HepG2 (cell line): ENCODE results near the gene PTGES. TPM values are rescaled to one million over a fixed set of nuclear protein-coding genes. Genes with fewer than 3 reads are reported as not detected.
A peak's percentile ranks its signal among the peaks of the same experiment; 100 is the strongest.

ENCODE experiments used
- AGO1 ChIP-seq: fragments of 200-400 bp; formaldehyde crosslinking; IDR thresholded peaks from 2 replicates; pipeline ENCODE4 v1.6.1; 2017; ENCODE audit warnings: mild to moderate bottlenecking, low read depth, low read length, moderate library complexity; ENCODE audit not compliant: poor library complexity, severe bottlenecking
- ARNT ChIP-seq: fragments of 450-650 bp; IDR thresholded peaks from 2 replicates; pipeline ENCODE4 v1.6.1; 2017
- FOXK2 ChIP-seq: fragments of 450-650 bp; IDR thresholded peaks from 2 replicates; pipeline ENCODE4 v1.6.1; 2016
- HDAC1 ChIP-seq: sonication (generic); formaldehyde crosslinking; IDR thresholded peaks from 2 replicates; pipeline ENCODE4 v1.5.1; 2020; ENCODE audit warnings: mild to moderate bottlenecking, missing genetic modification reagents
- IKZF5 ChIP-seq: IDR thresholded peaks from 2 replicates; pipeline ENCODE4 v1.6.1; 2018; ENCODE audit warnings: missing genetic modification reagents, mild to moderate bottlenecking, missing compliant biosample characterization
- KLF12 ChIP-seq: sonication (generic); formaldehyde crosslinking; IDR thresholded peaks from 2 replicates; pipeline ENCODE4 v1.4.0; 2020; ENCODE audit warnings: missing genetic modification reagents, borderline replicate concordance
- MIER2 ChIP-seq: IDR thresholded peaks from 2 replicates; pipeline ENCODE4 v1.6.1; 2016; ENCODE audit warnings: missing biosample characterization, missing genetic modification reagents
- PHF21A ChIP-seq: sonication (generic); formaldehyde crosslinking; IDR thresholded peaks from 2 replicates; pipeline ENCODE4 v1.5.0; 2020; ENCODE audit warnings: mild to moderate bottlenecking, missing genetic modification reagents
- RAD21 ChIP-seq: fragments of 450-650 bp; formaldehyde crosslinking; IDR thresholded peaks from 2 replicates; pipeline ENCODE4 v1.5.0; 2020; ENCODE audit warnings: mild to moderate bottlenecking
- RBM39 ChIP-seq: fragments of 200-400 bp; formaldehyde crosslinking; IDR thresholded peaks from one replicate; pipeline ENCODE4 v1.6.1; 2018; ENCODE audit warnings: antibody characterized with exemption, mild to moderate bottlenecking, low read depth, low read length; ENCODE audit not compliant: poor library complexity, severe bottlenecking
- SAP130 ChIP-seq: IDR thresholded peaks from 2 replicates; pipeline ENCODE4 v1.6.1; 2016; ENCODE audit warnings: low read depth
- SMAD1 ChIP-seq: sonication (generic); formaldehyde crosslinking; IDR thresholded peaks from 2 replicates; pipeline ENCODE4 v1.4.0; 2020; ENCODE audit warnings: missing genetic modification reagents, low read depth, mild to moderate bottlenecking, borderline replicate concordance
- SRSF1 ChIP-seq: fragments of 200-400 bp; formaldehyde crosslinking; optimal IDR thresholded peaks from 2 replicates; pipeline ENCODE3; 2017; ENCODE audit warnings: mild to moderate bottlenecking, low read depth, low read length, moderate library complexity
- UBTF ChIP-seq: sonication (generic); formaldehyde crosslinking; IDR thresholded peaks from 2 replicates; pipeline ENCODE4 v1.4.0; 2020; ENCODE audit warnings: mild to moderate bottlenecking, missing genetic modification reagents
- ZBED4 ChIP-seq: sonication (generic); formaldehyde crosslinking; IDR thresholded peaks from 2 replicates; pipeline ENCODE4 v1.4.0; 2020; ENCODE audit warnings: missing genetic modification reagents, borderline replicate concordance
- ZBTB44 ChIP-seq: sonication (generic); formaldehyde crosslinking; IDR thresholded peaks from 2 replicates; pipeline ENCODE4 v1.4.0; 2020; ENCODE audit warnings: missing genetic modification reagents
- ZNF274 ChIP-seq: sonication (generic); formaldehyde crosslinking; IDR thresholded peaks from 2 replicates; pipeline ENCODE4 v1.5.1; 2020; ENCODE audit warnings: mild to moderate bottlenecking, missing genetic modification reagents
- ZNF580 ChIP-seq: IDR thresholded peaks from 2 replicates; pipeline ENCODE4 v1.6.1; 2016; ENCODE audit warnings: low read depth, borderline replicate concordance
- ZSCAN9 ChIP-seq: IDR thresholded peaks from 2 replicates; pipeline ENCODE4 v1.6.1; 2016; ENCODE audit warnings: borderline replicate concordance
- polyA plus RNA-seq, 8 experiments: library from polyadenylated mRNA; depleted of rRNA in 3 of 8; stranded (reverse) in 7 of 8; unstranded in 1 of 8; fragments of >200 nt; fragmentation: Illumina TruSeq in 4 of 8; extraction: Trizol in 4 of 8; gene quantifications; 2 replicates each; pipeline versions ENCODE4 v1.2.1 to v1.2.3, GENCODE V29; 2011 to 2016; ENCODE audit warnings: low read depth in 4 of 8, missing spikeins in 1 of 8, mixed read lengths in 1 of 8; ENCODE audit not compliant: insufficient read depth in 1 of 8
- total RNA-seq, 5 experiments: library from RNA; depleted of rRNA; stranded (reverse); fragments of >200 nt; fragmentation: Illumina TruSeq; extraction: Trizol; gene quantifications; 2 replicates each; pipeline ENCODE4 v1.2.3, GENCODE V29; 2016; ENCODE audit warnings: low read depth in 1 of 5

PTGES gene
- total and polyA plus RNA-seq, 2 of the 13 experiments (the other 11 are each of a cell fraction or from before 2014, with no cell fraction given) = 0.07 TPM; not detected in 1

- TF ChIP-seq AGO1 (peak; percentile 48), RAD21 (peak; percentile 92), SRSF1 (peak; percentile 42), RBM39 (peak; percentile 78), KLF12 (CRISPR knock-in tag) (peak; percentile 57; the same call in 1 of the 2 replicates), UBTF (0 out of 2 replicates have a peak, but pooled peaks have one; percentile 34), HDAC1 (CRISPR knock-in tag) (peak; percentile 34; the same call in 1 of the 2 replicates), ZNF580 (CRISPR knock-in tag) (peak; percentile 55; the same call in 1 of the 2 replicates), MIER2 (CRISPR knock-in tag) (0 out of 2 replicates have a peak, but pooled peaks have one; percentile 33), ZBED4 (CRISPR knock-in tag) (peak; percentile 23; the same call in 1 of the 2 replicates), IKZF5 (CRISPR knock-in tag) (no peak), SAP130 (CRISPR knock-in tag) (peak; percentile 46), FOXK2 (no peak), PHF21A (0 out of 2 replicates have a peak, but pooled peaks have one; percentile 25), ZSCAN9 (CRISPR knock-in tag) (peak; percentile 45; the same call in 1 of the 2 replicates), SMAD1 (CRISPR knock-in tag) (peak; percentile 51; the same call in 1 of the 2 replicates), ZBTB44 (no peak), ARNT (no peak), ZNF274 (CRISPR knock-in tag) (0 out of 2 replicates have a peak, but pooled peaks have one; percentile 66)
Measured at GRCh38 chr9:129737479-129738274, 15.2 kb downstream of the PTGES start (continued).
